Measurements from ENCODE around the gene PTPRO. TPM values are rescaled to one million over a fixed set of nuclear protein-coding genes. Genes with fewer than 3 reads are reported as not detected.

PTPRO gene
- total RNA-seq, 4 donors from 2014 or later, result 0.52 to 5.0 (median 1.0) TPM

GRCh38 chr12:15555446-15555845 lies 233.1 kb downstream of the PTPRO start:
- DNase-seq (ENCODE audit: extremely low spot score), result no peak
- Histone ChIP-seq H3K9me3 (no peaks in the 10 kb centered on the region), H3K27ac (replicated peaks in 1 of 4) (no peak overlapping the region), H3K27me3 (no peaks in the 10 kb centered on the region), H3K36me3 (no peaks in the 10 kb centered on the region), H3K4me1 (no peaks in the 10 kb centered on the region), H3K4me3 (no peak overlapping the region)
- no peak for TF ChIP-seq POLR2A (IDR thresholded peaks at IDR 0.05; ENCODE audit: low read depth)
- TF ChIP-seq EP300 (IDR thresholded peaks at IDR 0.05), result no peak
- no peak for TF ChIP-seq POLR2AphosphoS5 (IDR thresholded peaks at IDR 0.05)
- WGBS, result 95% methylated on average over 2 of the region's 2 CpGs
- intact Hi-C loops (cut with DNase I), result no loop called here

GRCh38 chr12:15556411-15557102 lies 234.2 kb downstream of the PTPRO start:
- H3K4me1 ChIP-seq, result no peaks in the 10 kb centered on the region
- no peak overlapping the region for H3K4me3 ChIP-seq
- no peak for DNase-seq (ENCODE audit: extremely low spot score)
- H3K27ac ChIP-seq (replicated peaks in 1 of 4), result no peak overlapping the region
- TF ChIP-seq POLR2AphosphoS5 (IDR thresholded peaks at IDR 0.05) (no peak), CTCF (IDR thresholded peaks at IDR 0.05) (no peak), POLR2A (IDR thresholded peaks at IDR 0.05; ENCODE audit: low read depth) (no peak), EP300 (IDR thresholded peaks at IDR 0.05) (no peak)
- H3K27me3 ChIP-seq, result no peaks in the 10 kb centered on the region
- H3K36me3 ChIP-seq, result no peaks in the 10 kb centered on the region
- 82% methylated on average over 5 of the region's 5 CpGs for WGBS
- intact Hi-C loops (cut with DNase I), result no loop called here
- H3K9me3 ChIP-seq, result no peaks in the 10 kb centered on the region

- intact Hi-C loops (cut with DNase I), result no loop called here
- Histone ChIP-seq H3K27me3 (no peaks in the 10 kb centered on the region), H3K4me1 (peaks cover 0 to 12% (median 0%) of the 10 kb centered on the region in 4 donors), H3K4me3 (no peak overlapping the region), H3K9me3 (no peaks in the 10 kb centered on the region), H3K27ac (replicated peaks in 1 of 4) (no peak overlapping the region), H3K36me3 (no peaks in the 10 kb centered on the region)
- TF ChIP-seq POLR2AphosphoS5 (IDR thresholded peaks at IDR 0.05) (no peak), CTCF (IDR thresholded peaks at IDR 0.05) (no peak), EP300 (IDR thresholded peaks at IDR 0.05) (no peak), POLR2A (IDR thresholded peaks at IDR 0.05; ENCODE audit: low read depth) (no peak)
- no peak for DNase-seq (ENCODE audit: extremely low spot score)
- 72% methylated on average over 2 of the region's 2 CpGs for WGBS
Observed at GRCh38 chr12:15558915-15559528, 236.7 kb downstream of the PTPRO start.

GRCh38 chr12:15561396-15561795 lies 239.1 kb downstream of the PTPRO start:
- H3K36me3 ChIP-seq, result no peaks in the 10 kb centered on the region
- H3K4me1 ChIP-seq, result peaks cover 0 to 15% (median 0%) of the 10 kb centered on the region in 4 donors
- H3K27ac ChIP-seq (replicated peaks in 1 of 4), result no peak overlapping the region
- H3K4me3 ChIP-seq, result no peak overlapping the region
- WGBS, result 94% methylated on average over 1 of the region's 1 CpG
- DNase-seq (ENCODE audit: extremely low spot score), result no peak
- no peaks in the 10 kb centered on the region for H3K27me3 ChIP-seq
- no peaks in the 10 kb centered on the region for H3K9me3 ChIP-seq
- intact Hi-C loops (cut with DNase I), result no loop called here
- TF ChIP-seq CTCF (IDR thresholded peaks at IDR 0.05) (no peak), POLR2A (IDR thresholded peaks at IDR 0.05; ENCODE audit: low read depth) (no peak), EP300 (IDR thresholded peaks at IDR 0.05) (no peak), POLR2AphosphoS5 (IDR thresholded peaks at IDR 0.05) (no peak)

GRCh38 chr12:15562263-15562662 lies 240.0 kb downstream of the PTPRO start:
- Histone ChIP-seq H3K27ac (replicated peaks in 1 of 4) (no peak overlapping the region), H3K36me3 (no peaks in the 10 kb centered on the region), H3K9me3 (no peaks in the 10 kb centered on the region), H3K27me3 (no peaks in the 10 kb centered on the region), H3K4me1 (peaks cover 0 to 15% (median 0%) of the 10 kb centered on the region in 4 donors), H3K4me3 (no peak overlapping the region)
- 66% methylated on average over 3 of the region's 3 CpGs for WGBS
- intact Hi-C loops (cut with DNase I), result no loop called here
- DNase-seq (ENCODE audit: extremely low spot score), result no peak
- TF ChIP-seq POLR2AphosphoS5 (IDR thresholded peaks at IDR 0.05), result no peak

All from esophagus muscularis mucosa (tissue), 4 donors.